ENCODE results near the gene SNAP47.

- TF ChIP-seq POLR2A (IDR thresholded peaks at IDR 0.05) (no peak), CTCF (IDR thresholded peaks at IDR 0.05) (no peak)
Observed at GRCh38 chr1:227776331-227776771, 41.1 kb downstream of the SNAP47 start.

Measured in body of pancreas (tissue), 4 donors.